ENCODE data around the gene LCMT2.

GRCh38 chr15:43287254-43287653 is 43.1 kb downstream of the LCMT2 start:
- TF ChIP-seq CTCF (IDR thresholded peaks at IDR 0.05) (no peak), EP300 (IDR thresholded peaks at IDR 0.05) (no peak)

Measured in tibial nerve (tissue), 4 donors.